T-helper 2 cell (primary cell): ENCODE results near the gene PDCD11.
"Not testable (repeated sequence)": the region's sequence is repeated elsewhere in the genome, so short reads cannot be mapped to it uniquely, and the experiment has no call there.

ENCODE experiments used
- DNase-seq, 5 experiments: peaks; one replicate each; pipeline versions ENCODE4 v3.0.0 to v3.0.0-alpha.2; 2012 to 2022

PDCD11 gene

DNA sequence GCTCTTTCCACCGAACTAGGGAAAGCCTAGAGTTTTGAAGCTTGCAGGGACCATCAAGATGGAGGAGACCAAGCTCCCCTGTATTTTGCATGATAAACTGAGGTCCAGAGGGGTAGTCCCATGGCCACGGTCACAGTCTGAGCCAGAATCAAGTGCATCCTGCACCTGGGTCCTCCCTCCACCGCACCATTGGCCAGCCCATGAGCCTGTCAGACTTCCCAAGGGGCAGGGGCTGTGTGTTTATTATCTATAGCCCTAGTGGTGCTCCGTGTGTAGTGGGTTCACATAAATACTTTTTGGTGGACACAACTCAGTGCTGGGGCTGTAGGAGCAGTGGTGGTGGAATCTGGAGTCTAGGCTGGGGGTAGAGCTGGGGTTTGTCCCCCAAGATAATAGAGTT lies 79.0 kb downstream of the PDCD11 start:
- DNase-seq = no peak

DNA sequence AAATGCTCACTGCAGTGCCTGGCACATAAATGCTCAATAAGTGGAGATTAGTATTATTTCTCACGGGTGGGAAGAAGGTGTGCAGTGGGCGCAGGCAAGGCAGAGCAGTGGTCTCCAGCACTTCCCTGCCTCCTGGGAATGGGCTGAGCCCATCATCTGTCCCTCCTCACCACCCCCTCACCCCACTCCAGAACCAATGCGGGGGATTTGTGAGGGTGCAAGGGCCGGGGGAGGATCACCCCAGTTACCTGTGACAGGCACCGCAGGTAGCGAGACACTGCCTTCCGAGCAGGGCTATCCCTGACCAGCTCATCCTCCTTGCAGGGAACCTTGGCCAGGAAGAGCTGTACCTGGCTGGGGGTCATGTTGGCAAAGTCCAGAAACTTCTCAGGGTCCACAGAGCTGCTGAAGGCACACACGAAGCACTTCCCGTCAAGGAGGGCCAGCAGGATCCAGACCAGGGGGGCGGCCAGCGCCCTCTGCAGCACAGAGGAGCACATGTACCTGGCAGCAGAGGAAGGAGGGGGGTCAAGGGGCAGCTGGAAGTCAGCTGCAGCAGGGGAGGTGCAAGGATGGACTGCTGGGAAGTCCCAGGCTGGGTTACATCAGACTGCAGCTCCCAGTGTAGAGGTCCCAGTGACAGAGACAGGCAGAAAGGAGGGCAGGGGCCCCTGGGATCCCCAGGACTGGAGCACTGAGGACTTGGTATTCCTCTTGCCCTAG lies 79.8 kb downstream of the PDCD11 start:
- peak in 1 of 5 experiments; percentile 56 for DNase-seq

DNA sequence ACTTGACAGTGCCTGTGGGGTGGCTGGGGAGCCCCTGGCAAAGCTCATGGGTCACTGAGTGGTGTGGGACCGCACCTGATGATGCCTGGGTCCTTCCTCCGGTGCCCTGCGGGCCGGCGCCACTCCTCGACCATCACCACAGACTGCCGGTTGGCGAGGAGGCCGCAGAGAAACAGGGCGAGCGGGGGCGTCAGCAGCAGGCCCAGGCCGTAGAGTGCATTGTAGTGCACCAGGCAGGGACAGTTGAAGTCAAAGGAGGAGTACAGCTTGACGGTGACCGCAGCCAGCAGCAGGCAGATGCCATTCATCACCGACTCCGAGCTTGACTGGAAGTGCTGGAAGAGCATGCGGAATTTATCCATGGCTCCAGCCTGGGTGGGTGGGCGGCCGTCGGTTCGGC lies 82.2 kb downstream of the PDCD11 start:
- DNase-seq = no peak

DNA sequence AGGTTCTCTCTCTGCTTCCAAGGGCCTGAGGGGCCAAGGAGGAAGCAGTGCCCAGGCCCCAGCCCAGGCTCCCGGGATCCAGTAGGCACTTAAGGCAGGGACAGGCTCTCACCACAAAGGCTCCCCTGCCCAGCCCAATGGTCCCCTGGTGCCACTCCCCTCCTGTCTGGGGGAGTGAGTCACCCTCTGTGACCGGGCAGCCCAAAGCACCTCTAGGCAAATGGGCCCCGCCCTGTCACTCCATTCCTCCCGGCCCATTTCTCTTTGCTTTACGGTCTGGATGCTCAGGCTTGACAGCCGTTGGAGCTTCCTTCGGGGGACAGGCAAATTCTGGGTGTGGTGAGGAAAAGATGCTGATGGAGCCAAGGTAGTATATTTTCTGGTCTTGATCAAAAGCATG lies 82.7 kb downstream of the PDCD11 start, which contains the start of gene CALHM3:
TSS of gene CALHM3 (minus strand) at position 106 of the 400 bp plus-strand sequence. CDS start 208 bp downstream, outside the sequence.
- no peak for DNase-seq

- DNase-seq = no peak
Measured at GRCh38 chr10:103480521-103480920, 84.1 kb downstream of the PDCD11 start.

DNA sequence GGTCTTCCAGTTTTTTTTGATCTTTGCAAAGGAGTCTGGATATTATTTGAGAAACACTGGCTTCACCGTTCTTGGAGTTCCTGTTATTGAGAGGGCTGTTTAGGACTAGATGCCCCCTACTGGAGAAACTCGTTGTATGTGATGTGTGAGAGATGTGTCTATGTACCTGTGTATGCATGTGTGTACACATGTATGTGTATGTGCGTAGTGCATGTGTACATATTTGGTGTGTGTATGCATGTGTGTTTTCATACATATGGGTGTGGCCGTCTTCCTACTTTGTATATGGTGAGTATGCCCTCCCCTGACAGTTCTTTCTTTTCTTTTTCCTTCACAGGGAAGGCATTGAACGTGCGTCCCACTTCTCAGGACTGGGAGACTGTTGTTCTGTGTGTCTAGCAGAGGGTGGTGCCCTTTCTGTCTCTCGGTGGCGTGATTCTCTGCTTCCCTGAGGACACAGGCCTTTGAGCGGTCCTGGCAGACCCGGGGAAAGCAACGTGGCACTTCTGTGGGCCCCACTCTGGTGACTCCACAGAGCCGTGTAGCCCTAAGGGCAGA lies 85.6 kb downstream of the PDCD11 start:
- DNase-seq = peak in 2 of 5 experiments; percentile 42 to 83

GRCh38 chr10:103486635-103487409 lies 90.4 kb downstream of the PDCD11 start:
- not testable (repeated sequence) for DNase-seq

DNA sequence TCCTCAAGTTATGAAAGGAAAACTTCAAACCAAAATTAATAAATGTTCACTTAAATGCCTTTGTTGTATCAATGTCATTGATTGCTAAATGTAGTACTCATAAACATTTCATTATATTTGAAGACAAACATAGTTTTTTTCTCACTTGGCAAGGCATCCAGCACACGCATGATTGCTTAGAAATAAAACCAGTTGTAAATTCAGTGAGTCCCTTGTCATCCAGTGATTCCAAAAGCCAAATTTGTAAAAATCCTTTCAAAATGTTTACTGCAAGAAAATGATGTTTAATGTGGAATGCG lies 90.9 kb downstream of the PDCD11 start:
- no peak for DNase-seq

- no peak for DNase-seq
Measured at GRCh38 chr10:103490986-103491314, 94.5 kb downstream of the PDCD11 start.

GRCh38 chr10:103491729-103492364 lies 95.4 kb downstream of the PDCD11 start:
- DNase-seq = no peak

GRCh38 chr10:103492655-103493261 lies 96.3 kb downstream of the PDCD11 start:
- DNase-seq = no peak

- peak in 1 of 5 experiments; percentile 64 for DNase-seq
Measured at GRCh38 chr10:103493362-103493915, 97.0 kb downstream of the PDCD11 start, which contains the start of gene NEURL1. TSS of gene NEURL1 (plus strand) at chr10:103493705. CDS start at chr10:103494388, 683 bp downstream.

GRCh38 chr10:103493916-103494877 lies 97.8 kb downstream of the PDCD11 start:
- peak in 3 of 5 experiments; percentile 10 to 70 (median 23) for DNase-seq

- no peak for DNase-seq
Measured at GRCh38 chr10:103495321-103495720, 98.9 kb downstream of the PDCD11 start.
